Kidney (tissue), 14 donors: ENCODE results near the gene BORCS5. TPM values are rescaled to one million over a fixed set of nuclear protein-coding genes. Genes with fewer than 3 reads are reported as not detected.

ENCODE experiments used
- DNase-seq, 5 donors: peaks; one replicate each; pipeline ENCODE4 v3.0.0-alpha.2; 2013 to 2020
- FAIRE-seq: peaks from 2 replicates; lab custom pipeline; 2012; peaks lifted over from hg19 to GRCh38; lab: Jason Lieb, UNC
- H3K27ac ChIP-seq, 2 donors: one replicate each; pipeline ENCODE4 v1.7.0; 2013; ENCODE audit warnings: low read depth in 2 of 2, low read length in 2 of 2, inconsistent platforms in 1 of 2
- H3K27me3 ChIP-seq: one replicate; pipeline ENCODE4 v1.7.1; 2013; ENCODE audit warnings: low read length, inconsistent platforms; ENCODE audit not compliant: control insufficient read depth, insufficient read depth
- H3K36me3 ChIP-seq, 3 donors: one replicate each; pipeline versions ENCODE4 v1.7.0 to v1.7.1; 2013; ENCODE audit warnings: low read length in 3 of 3, control low read depth in 1 of 3, inconsistent platforms in 1 of 3; ENCODE audit not compliant: insufficient read depth in 3 of 3, control insufficient read depth in 2 of 3
- H3K4me1 ChIP-seq, 3 donors: one replicate each; pipeline versions ENCODE4 v1.7.0 to v1.7.1; 2013; ENCODE audit warnings: low read length in 3 of 3, inconsistent platforms in 1 of 3, low read depth in 1 of 3; ENCODE audit not compliant: control insufficient read depth in 2 of 3, insufficient read depth in 2 of 3
- H3K4me3 ChIP-seq, 3 donors: one replicate each; pipeline versions ENCODE4 v1.7.0 to v1.8.1; 2013; ENCODE audit warnings: low read length in 3 of 3, control low read depth in 1 of 3, inconsistent platforms in 1 of 3
- H3K9ac ChIP-seq, 3 donors: one replicate each; pipeline versions ENCODE4 v1.7.0 to v1.7.1; 2013; ENCODE audit warnings: low read length in 3 of 3, control low read depth in 1 of 3, inconsistent platforms in 1 of 3
- H3K9me3 ChIP-seq, 3 donors: one replicate each; pipeline versions ENCODE4 v1.7.0 to v1.7.1; 2013; ENCODE audit warnings: low read length in 3 of 3, control low read depth in 1 of 3, inconsistent platforms in 1 of 3; ENCODE audit not compliant: control insufficient read depth in 2 of 3, insufficient read depth in 1 of 3
- CTCF ChIP-seq: IDR thresholded peaks from 3 replicates; pipeline ENCODE4 v1.5.1; 2012; ENCODE audit warnings: mild to moderate bottlenecking, moderate library complexity, borderline replicate concordance; ENCODE audit not compliant: insufficient read depth; ENCODE audit errors: extremely low read depth
- intact Hi-C: fragments of 100-400 bp; cut with DNase I; formaldehyde crosslinking; loops from one replicate; pipeline ENCODE4 v1.11.1; 2022
- polyA plus RNA-seq: library from polyadenylated mRNA; stranded (reverse); fragments of 350-450 nt; fragmentation: Illumina TruSeq; extraction: RNeasy Lipid Tissue Mini Kit (QIAGEN cat#74804); gene quantifications from one replicate; pipeline ENCODE4 v1.2.3, GENCODE V29; 2014; ENCODE audit warnings: low read depth, low replicate concordance; ENCODE audit not compliant: insufficient read depth
- total RNA-seq: library from RNA; stranded (reverse); fragmentation: NEBNext Ultra II Directional; extraction: Animal tissue kit (Norgen Biotek cat#: 25700); gene quantifications from one replicate; pipeline ENCODE4 v1.2.1, GENCODE V29; 2021
- donor health status: control.
- donor health status: control.
- donor health status: control.
- donor health status: control.
- donor health status: control.
- donor health status: DM: yes; HTN: yes; CAD: no.
- donor health status: Normal renal cell carcinoma (clear cell type).

Gene BORCS5
- total and polyA plus RNA-seq, 2 donors from 2014 or later, result 11.2 to 14.0 TPM

DNA sequence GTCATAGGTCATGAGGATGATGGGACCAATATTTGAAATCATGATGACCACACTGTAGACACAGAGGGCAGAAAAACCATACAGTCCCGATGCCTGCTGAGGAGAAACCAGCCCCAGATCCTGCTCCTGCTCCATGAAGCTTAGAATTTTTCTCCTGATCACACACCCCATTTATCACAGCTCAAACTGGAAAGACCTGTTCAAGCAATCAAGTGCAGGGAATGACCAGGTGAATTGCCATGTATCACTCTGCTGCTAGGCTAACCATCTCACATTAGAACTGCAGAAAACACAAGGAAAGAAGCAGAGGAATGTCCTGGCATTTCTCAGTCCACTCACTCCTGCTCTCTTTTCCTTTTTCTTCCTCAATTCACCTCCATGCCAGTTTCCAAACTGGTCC lies 25.0 kb upstream of the BORCS5 start:
- H3K9ac ChIP-seq, result no peak overlapping the region
- peak overlapping the region in 1 of 2 donors; percentile 57 for H3K27ac ChIP-seq
- FAIRE-seq, result no peak
- TF ChIP-seq CTCF, result no peak
- peaks cover 5 to 8% (median 6%) of the 10 kb centered on the region in 3 donors for H3K4me1 ChIP-seq
- peak overlapping the region in 1 of 3 donors; percentile 33 for H3K4me3 ChIP-seq
- no peaks in the 10 kb centered on the region for H3K9me3 ChIP-seq
- H3K36me3 ChIP-seq, result peaks cover 0 to 2% (median 0%) of the 10 kb centered on the region in 3 donors
- peak in 3 of 5 donors; percentile 43 to 83 (median 80) for DNase-seq
- no peaks in the 10 kb centered on the region for H3K27me3 ChIP-seq
- intact Hi-C loops, result loop anchor here (10.0 kb wide), 1 partner anchor 247 kb away; no protein-coding TSS in a partner anchor

DNA sequence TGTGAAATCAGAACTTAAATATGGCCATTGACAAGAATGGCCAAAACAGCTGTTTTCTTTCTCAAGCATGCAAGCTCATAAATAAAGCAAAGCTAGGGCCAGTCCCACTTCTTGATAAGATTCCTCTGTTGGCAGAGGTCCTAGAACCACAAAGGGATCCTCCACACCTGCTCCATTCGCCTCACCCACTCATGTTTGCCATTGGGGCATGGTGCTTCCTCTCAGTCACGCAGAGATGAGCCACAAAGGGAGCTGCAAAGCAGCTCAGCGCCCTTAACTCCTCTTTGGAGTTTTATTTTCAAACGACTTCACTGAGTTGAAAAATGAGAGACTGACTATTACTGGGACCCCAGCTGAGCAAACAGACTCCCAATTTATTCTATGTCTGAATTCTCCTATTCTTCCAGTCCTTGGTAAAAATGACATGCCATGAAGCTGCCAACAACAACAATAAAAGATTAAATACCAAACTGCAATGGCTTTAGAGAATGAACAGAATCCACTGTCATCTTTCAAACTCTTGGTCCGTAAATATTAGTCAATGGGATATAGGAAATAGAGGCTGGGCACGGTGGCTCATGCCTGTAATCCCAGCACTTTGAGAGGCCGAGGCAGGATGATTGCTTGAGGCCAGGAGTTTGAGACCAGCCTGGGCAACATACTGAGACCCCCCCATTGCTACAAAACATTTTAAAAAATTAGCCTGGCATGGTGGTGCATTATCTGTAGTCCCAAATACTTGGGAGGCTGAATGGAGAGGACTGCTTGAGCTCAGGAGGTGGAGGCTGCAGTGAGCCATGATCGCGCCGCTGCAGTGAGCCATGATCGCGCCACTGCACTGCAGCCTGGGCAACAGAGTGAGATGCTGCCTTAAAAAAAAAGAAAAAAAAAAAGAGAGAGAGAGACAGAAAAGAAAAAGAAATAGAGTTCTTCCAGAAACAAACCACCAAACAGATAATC lies 23.2 kb upstream of the BORCS5 start:
- TF ChIP-seq CTCF, result no peak
- intact Hi-C loops, result loop anchor here (10.0 kb wide), 1 partner anchor 249 kb away; no protein-coding TSS in a partner anchor
- Histone ChIP-seq H3K27ac (no peak overlapping the region), H3K36me3 (peaks cover 0 to 2% (median 0%) of the 10 kb centered on the region in 3 donors), H3K4me1 (peaks cover 0 to 8% (median 5%) of the 10 kb centered on the region in 3 donors), H3K9ac (no peak overlapping the region), H3K27me3 (no peaks in the 10 kb centered on the region), H3K9me3 (no peaks in the 10 kb centered on the region), H3K4me3 (no peak overlapping the region)
- DNase-seq (peak in 3 of 5 donors; percentile 31 to 82 (median 58)), FAIRE-seq (no peak)

DNA sequence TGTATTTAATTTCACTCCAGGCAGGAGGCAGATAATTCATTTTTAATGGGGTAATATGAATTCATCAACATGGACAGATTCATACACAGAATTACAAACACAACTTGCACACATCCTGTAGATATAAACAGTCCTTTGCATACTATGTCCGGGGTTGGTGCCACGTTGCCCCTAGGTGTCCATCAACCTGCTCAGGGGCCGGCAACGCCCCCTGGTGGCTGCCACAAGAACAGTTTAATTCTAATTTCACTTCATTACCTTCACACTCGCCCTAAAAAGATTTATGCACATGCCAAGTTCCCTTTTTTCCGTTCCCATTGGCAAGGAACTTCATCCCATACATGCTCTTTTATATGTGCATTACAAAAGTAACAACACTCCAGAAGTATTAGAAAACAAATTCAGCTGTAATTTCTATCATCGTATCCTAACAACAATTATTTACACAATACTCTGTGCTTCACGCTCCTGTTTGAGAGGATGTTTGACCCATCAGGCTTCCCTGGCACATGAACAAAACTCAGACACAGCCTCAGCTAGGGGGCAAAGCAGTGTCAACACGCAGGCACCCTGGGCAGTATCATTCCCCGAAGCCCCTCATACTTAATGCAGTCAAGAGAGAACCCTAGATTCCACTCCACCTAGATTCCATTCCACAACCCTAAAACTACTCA lies 22.4 kb upstream of the BORCS5 start:
- Histone ChIP-seq H3K36me3 (peaks cover 0 to 2% (median 0%) of the 10 kb centered on the region in 3 donors), H3K9ac (no peak overlapping the region), H3K4me1 (peaks cover 0 to 8% (median 5%) of the 10 kb centered on the region in 3 donors), H3K27ac (no peak overlapping the region), H3K9me3 (no peaks in the 10 kb centered on the region), H3K27me3 (no peaks in the 10 kb centered on the region), H3K4me3 (no peak overlapping the region)
- no peak for FAIRE-seq
- intact Hi-C loops, result loop anchor here (10.0 kb wide), 1 partner anchor 250 kb away; no protein-coding TSS in a partner anchor
- peak; percentile 76 for TF ChIP-seq CTCF
- DNase-seq, result peak in 3 of 5 donors; percentile 50 to 58 (median 50)
